Measurements from ENCODE around the gene LRPAP1. TPM values are rescaled to one million over a fixed set of nuclear protein-coding genes. Genes with fewer than 3 reads are reported as not detected.

The LRPAP1 gene
- total RNA-seq, 1 experiment from 2014 or later, result 90.8 TPM

- H3K27ac Mint-ChIP-seq, result no peak overlapping the region
- no peak for TF ChIP-seq NR3C1 (CRISPR knock-in tag; conservative IDR thresholded peaks at IDR 0.05; ENCODE audit: low read depth)
- TF ChIP-seq ELF4 (CRISPR knock-in tag; IDR thresholded peaks at IDR 0.05; ENCODE audit: low read depth), result no peak
- TF ChIP-seq ZNF317 (CRISPR knock-in tag; IDR thresholded peaks at IDR 0.05; ENCODE audit: borderline replicate concordance, low read depth), result no peak
- no peak for TF ChIP-seq TEAD4 (CRISPR knock-in tag; IDR thresholded peaks at IDR 0.05)
- no peak for TF ChIP-seq GABPB1 (CRISPR knock-in tag; IDR thresholded peaks at IDR 0.05)
- TF ChIP-seq ZNF425 (CRISPR knock-in tag; conservative IDR thresholded peaks at IDR 0.05), result no peak
- no peak for TF ChIP-seq PRDM15 (CRISPR knock-in tag; IDR thresholded peaks at IDR 0.05)
- no peak for TF ChIP-seq CREM (CRISPR knock-in tag; IDR thresholded peaks at IDR 0.05)
- no peak for TF ChIP-seq CREB1 (CRISPR knock-in tag; IDR thresholded peaks at IDR 0.05)
- ATAC-seq, result no peak
- no peak overlapping the region for H3K4me3 Mint-ChIP-seq
- peaks cover 39% of the 10 kb centered on the region for H3K27me3 Mint-ChIP-seq (ENCODE audit: low read depth)
- POLR2A ChIA-PET, result no interaction called here
- no peaks in the 10 kb centered on the region for H3K36me3 Mint-ChIP-seq
- CTCF ChIA-PET, result interaction anchor here (0.6 to 3.7 kb wide), 3 partner anchors 9 to 37 kb away, joined by 3 to 48 read pairs (median 6); no protein-coding TSS in a partner anchor
- peaks cover 5% of the 10 kb centered on the region; the same call in 1 of the 2 replicates for H3K4me1 Mint-ChIP-seq
- no peaks in the 10 kb centered on the region for H3K9me3 Mint-ChIP-seq
- no peak for DNase-seq (ENCODE audit: low spot score)
These were observed 60.3 kb downstream of the LRPAP1 start for GRCh38 chr4:3471886-3472285.

GRCh38 chr4:3471098-3471760 is 61.0 kb downstream of the LRPAP1 start:
- H3K4me3 Mint-ChIP-seq, result no peak overlapping the region
- ChIA-PET CTCF (interaction anchor here (0.6 to 3.7 kb wide), 3 partner anchors 10 to 28 kb away, joined by 6 to 48 read pairs (median 6); no protein-coding TSS in a partner anchor), POLR2A (no interaction called here)
- ATAC-seq, result no peak
- H3K27ac Mint-ChIP-seq, result no peak overlapping the region
- peaks cover 5% of the 10 kb centered on the region; the same call in 1 of the 2 replicates for H3K4me1 Mint-ChIP-seq
- H3K27me3 Mint-ChIP-seq (ENCODE audit: low read depth), result peaks cover 34% of the 10 kb centered on the region
- TF ChIP-seq HMGXB4 (CRISPR knock-in tag; IDR thresholded peaks at IDR 0.05), result no peak
- no peak for TF ChIP-seq CREB1 (CRISPR knock-in tag; IDR thresholded peaks at IDR 0.05)
- no peaks in the 10 kb centered on the region for H3K9me3 Mint-ChIP-seq
- no peaks in the 10 kb centered on the region for H3K36me3 Mint-ChIP-seq
- no peak for DNase-seq (ENCODE audit: low spot score)

GRCh38 chr4:3470244-3471097 is 61.8 kb downstream of the LRPAP1 start:
- DNase-seq (ENCODE audit: low spot score), result no peak
- Mint-ChIP-seq H3K36me3 (no peaks in the 10 kb centered on the region), H3K9me3 (no peaks in the 10 kb centered on the region), H3K4me3 (no peak overlapping the region), H3K4me1 (peaks cover 5% of the 10 kb centered on the region; the same call in 1 of the 2 replicates), H3K27me3 (ENCODE audit: low read depth) (peaks cover 39% of the 10 kb centered on the region), H3K27ac (no peak overlapping the region)
- no peak for TF ChIP-seq FOXP1 (CRISPR knock-in tag; IDR thresholded peaks at IDR 0.05; ENCODE audit: borderline replicate concordance)
- no peak for TF ChIP-seq FOXJ3 (CRISPR knock-in tag; IDR thresholded peaks at IDR 0.05; ENCODE audit: borderline replicate concordance)
- TF ChIP-seq USF1 (CRISPR knock-in tag; IDR thresholded peaks at IDR 0.05), result no peak
- CTCF ChIA-PET, result interaction anchor here (0.7 to 3.7 kb wide), 3 partner anchors 10 to 152 kb away, joined by 5 to 48 read pairs (median 6); no protein-coding TSS in a partner anchor
- no peak for ATAC-seq
- POLR2A ChIA-PET, result no interaction called here
